AG09309 (cell line): Measurements from ENCODE around the gene STX2.
A peak's percentile ranks its signal among the peaks of the same experiment; 100 is the strongest.
"Not testable (repeated sequence)": the region's sequence is repeated elsewhere in the genome, so short reads cannot be mapped to it uniquely, and the experiment has no call there.

Experiments used
- DNase-seq: peaks from one replicate; pipeline ENCODE4 v3.0.0-alpha.2; 2010; ENCODE audit warnings: low read depth
- H3K4me3 ChIP-seq: 2 replicates; pipeline ENCODE4 v1.5.1; 2011; ENCODE audit warnings: mild to moderate bottlenecking, low read depth, low read length, moderate library complexity; ENCODE audit not compliant: control insufficient read depth
- CTCF ChIP-seq: IDR thresholded peaks from 2 replicates; pipeline ENCODE4 v1.5.1; 2011; ENCODE audit warnings: mild to moderate bottlenecking, low read depth, low read length, inconsistent platforms; ENCODE audit not compliant: insufficient read depth, control insufficient read depth; ENCODE audit errors: missing control alignments

The STX2 gene

DNA sequence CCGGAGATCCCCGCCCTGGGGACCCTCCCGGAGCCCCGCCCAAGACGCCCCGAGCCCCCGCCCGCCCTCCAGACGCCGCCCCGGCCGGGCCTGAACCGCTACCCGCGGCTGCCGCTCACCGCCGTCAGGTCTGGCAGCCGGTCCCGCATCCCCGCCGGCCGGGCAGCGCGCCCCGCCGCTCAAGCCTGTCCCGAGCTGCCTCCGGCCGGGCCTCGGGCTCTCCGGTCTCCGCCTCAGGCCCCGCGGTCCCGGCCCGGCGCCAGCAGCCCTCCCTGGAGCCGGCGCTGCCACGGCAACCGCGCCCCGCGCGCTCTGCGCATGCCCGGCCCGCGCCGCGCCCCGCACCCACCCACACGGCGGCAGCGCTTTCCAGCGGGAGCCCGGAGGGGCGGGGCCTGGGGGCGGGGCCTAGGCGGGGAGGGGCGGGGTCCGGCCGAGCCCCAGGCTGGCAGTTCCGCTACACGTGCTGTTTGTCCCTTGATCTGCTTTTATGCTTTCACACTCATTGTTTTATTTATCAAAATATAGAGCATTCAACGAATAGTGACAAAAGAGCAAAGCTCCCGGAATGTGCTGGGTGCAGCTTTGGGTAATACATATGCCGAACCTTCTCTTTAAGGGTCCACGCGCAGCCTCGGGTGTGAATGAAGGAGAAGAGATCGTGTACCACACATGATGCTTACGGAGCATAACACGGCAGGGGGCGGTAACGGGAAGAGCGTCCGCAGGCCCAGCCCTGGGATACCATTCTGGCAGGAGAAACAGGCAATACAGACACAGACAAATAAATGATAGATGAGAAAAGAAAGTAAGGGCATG is at the start of gene STX2:
TSS of gene STX2 (minus strand) at position 300 of the 819 bp plus-strand sequence. CDS start at position 149, 151 bp downstream.
- TF ChIP-seq CTCF = peak; percentile 43
- no peak for DNase-seq
- H3K4me3 ChIP-seq = peak within 1 kb of the TSS; percentile 96

- not testable (repeated sequence) for H3K4me3 ChIP-seq, DNase-seq
Measured at GRCh38 chr12:130887190-130887589, 48.1 kb upstream of the STX2 start.

GRCh38 chr12:130881548-130881947 is 42.5 kb upstream of the STX2 start:
- TF ChIP-seq CTCF = no peak
- no peak overlapping the region for H3K4me3 ChIP-seq
- no peak for DNase-seq

GRCh38 chr12:130881046-130881445 is 42.0 kb upstream of the STX2 start:
- no peak for TF ChIP-seq CTCF
- H3K4me3 ChIP-seq = no peak overlapping the region
- DNase-seq = no peak

DNA sequence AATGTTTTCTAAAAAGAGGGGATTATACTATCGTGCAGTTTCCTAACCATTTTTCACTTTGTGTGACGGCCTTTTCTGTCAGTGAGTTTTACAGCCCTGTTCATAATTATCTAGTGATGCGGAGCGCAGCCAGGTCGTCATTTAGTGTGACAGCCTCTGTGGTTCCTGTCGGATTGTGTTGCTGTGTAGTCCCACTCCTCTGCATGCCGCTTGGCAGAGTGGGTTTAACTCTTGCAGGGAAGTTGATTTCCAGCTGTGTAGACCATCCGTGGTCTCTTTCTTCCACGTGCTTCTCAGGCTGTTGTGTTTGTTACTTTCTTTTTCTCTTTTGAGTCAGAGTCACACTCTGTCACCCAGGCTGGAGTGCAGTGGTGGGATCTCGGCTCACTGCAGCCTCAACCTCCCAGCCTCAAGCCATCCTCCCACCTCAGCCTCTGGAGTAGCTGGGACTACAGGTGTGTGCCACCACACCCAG is 41.4 kb upstream of the STX2 start:
- TF ChIP-seq CTCF = no peak
- no peak for DNase-seq
- H3K4me3 ChIP-seq = peak overlapping the region; percentile 23

DNA sequence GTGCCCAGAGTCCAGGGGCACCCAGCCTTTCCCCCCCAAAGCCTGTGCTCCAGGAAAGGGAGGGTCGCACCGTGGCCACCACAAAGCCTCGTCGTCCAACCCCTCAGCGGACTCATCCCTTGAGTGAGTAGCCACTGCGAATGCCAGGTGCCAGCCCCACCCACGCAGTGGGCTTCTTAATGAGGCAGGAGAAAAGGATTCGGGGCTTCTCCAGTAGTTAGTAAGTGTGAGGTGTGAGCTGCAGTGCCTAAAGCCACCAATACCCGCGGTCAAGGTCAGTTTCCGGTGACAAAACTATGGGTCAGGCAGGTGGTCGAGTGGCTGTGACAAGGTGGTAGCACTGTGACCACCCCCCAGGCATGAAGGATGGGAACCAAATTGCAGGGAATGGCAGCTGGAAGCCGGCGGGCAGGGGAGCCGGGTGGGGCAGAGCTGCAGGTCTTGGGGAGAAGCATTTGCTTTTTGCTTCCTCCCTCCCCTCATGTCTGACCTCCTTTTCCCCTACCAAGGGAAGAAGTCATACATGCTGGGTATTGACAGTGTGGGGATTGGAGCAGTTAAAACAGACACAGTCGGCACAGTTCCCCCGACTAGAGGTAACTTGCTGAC is 40.8 kb upstream of the STX2 start:
- no peak overlapping the region for H3K4me3 ChIP-seq
- no peak for TF ChIP-seq CTCF
- DNase-seq = no peak

- no peak for DNase-seq
- H3K4me3 ChIP-seq = no peak overlapping the region
- TF ChIP-seq CTCF = no peak
Measured at GRCh38 chr12:130879212-130879686, 40.2 kb upstream of the STX2 start.
